C4-2B (cell line): Measurements from ENCODE around the gene UTS2R.

Experiments used
- H3K27ac ChIP-seq: fragments of 450-650 bp; 2 replicates; pipeline ENCODE4 v1.5.1; 2017
- ZFX ChIP-seq: fragments of 450-650 bp; IDR thresholded peaks from 2 replicates; pipeline ENCODE4 v1.6.1; 2017
- TF ChIP-seq, protein P1 (sequence below): fragments of 450-650 bp; conservative IDR thresholded peaks from 2 replicates; pipeline ENCODE4 v1.5.1; 2017; ENCODE audit warnings: mild to moderate bottlenecking

Gene UTS2R

GRCh38 chr17:82327289-82327688, 44.3 kb upstream of the UTS2R start:
- TF ChIP-seq, protein P1, sequence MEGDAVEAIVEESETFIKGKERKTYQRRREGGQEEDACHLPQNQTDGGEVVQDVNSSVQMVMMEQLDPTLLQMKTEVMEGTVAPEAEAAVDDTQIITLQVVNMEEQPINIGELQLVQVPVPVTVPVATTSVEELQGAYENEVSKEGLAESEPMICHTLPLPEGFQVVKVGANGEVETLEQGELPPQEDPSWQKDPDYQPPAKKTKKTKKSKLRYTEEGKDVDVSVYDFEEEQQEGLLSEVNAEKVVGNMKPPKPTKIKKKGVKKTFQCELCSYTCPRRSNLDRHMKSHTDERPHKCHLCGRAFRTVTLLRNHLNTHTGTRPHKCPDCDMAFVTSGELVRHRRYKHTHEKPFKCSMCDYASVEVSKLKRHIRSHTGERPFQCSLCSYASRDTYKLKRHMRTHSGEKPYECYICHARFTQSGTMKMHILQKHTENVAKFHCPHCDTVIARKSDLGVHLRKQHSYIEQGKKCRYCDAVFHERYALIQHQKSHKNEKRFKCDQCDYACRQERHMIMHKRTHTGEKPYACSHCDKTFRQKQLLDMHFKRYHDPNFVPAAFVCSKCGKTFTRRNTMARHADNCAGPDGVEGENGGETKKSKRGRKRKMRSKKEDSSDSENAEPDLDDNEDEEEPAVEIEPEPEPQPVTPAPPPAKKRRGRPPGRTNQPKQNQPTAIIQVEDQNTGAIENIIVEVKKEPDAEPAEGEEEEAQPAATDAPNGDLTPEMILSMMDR, result no peak
- no peak for TF ChIP-seq ZFX
- no peak overlapping the region for H3K27ac ChIP-seq

GRCh38 chr17:82327757-82328140, 43.8 kb upstream of the UTS2R start:
- no peak overlapping the region for H3K27ac ChIP-seq
- TF ChIP-seq ZFX, result no peak
- TF ChIP-seq, protein P1, result no peak

DNA sequence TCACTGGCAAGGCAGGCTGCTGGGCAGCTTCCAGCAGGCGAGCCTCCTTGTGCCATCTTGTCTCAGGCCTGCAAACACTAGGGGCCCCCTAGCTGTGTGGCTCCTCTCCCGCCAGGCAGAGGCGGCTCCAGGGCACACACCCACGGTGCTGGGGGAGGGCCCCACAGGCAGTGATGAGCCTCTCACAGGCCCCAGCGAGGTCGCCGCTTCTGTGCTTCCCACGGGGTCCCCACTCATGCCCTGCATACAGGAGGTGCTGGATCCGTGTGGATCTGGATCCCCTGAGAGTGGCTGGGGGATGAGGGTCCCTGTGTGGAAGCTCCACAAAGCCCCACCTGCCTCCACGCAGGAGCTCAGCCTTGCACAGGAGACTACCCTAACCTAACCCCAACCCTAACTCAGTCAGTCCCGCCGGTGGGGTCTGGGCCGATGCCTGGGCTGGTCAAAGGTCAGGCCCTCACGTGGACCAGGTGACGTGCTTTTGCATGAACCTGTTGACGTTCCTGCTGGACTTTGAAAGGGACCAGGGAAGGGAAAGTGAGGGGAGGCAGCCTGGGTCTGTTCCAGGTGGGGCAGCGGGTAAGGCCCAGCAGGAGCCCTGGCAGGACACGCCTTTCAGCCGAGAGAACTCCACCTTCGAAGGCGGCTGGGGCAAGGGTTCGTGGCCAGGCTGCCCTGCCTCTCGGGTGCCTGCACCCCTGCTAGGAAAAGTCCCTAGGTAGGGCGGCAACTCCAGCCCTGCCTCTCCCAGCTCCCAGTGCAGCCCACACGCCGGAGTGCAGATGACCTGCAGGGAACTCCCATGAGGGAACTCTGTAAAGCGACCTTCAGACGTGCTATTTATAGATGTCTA, 43.2 kb upstream of the UTS2R start:
- TF ChIP-seq, protein P1, result no peak
- TF ChIP-seq ZFX, result no peak
- H3K27ac ChIP-seq, result no peak overlapping the region

DNA sequence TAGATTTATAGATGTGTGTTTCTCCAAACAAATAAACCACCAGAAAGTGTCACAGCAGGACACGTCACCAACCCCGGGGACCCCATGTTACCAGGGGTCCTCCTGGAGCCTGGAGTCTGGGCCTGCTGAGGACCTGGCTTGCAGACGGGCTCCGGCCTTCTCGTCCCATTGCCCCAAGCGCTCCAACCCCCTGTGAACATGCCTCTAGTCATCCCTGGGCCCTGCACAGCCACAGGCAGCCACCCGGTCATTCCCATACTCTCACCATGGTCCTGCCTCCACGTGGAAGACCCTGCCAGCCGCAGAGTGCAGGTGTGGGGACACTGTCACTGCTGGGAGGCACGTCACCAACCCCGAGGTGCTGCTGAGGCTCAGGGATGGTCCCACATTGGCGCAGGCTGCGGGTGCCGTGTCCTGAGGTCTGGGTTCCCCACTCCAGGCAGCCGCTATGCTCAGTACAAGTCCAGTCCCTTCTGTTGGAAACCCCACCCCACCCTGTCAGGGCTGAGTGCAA, 42.5 kb upstream of the UTS2R start:
- no peak overlapping the region for H3K27ac ChIP-seq
- TF ChIP-seq ZFX, result no peak
- TF ChIP-seq, protein P1, result no peak

DNA sequence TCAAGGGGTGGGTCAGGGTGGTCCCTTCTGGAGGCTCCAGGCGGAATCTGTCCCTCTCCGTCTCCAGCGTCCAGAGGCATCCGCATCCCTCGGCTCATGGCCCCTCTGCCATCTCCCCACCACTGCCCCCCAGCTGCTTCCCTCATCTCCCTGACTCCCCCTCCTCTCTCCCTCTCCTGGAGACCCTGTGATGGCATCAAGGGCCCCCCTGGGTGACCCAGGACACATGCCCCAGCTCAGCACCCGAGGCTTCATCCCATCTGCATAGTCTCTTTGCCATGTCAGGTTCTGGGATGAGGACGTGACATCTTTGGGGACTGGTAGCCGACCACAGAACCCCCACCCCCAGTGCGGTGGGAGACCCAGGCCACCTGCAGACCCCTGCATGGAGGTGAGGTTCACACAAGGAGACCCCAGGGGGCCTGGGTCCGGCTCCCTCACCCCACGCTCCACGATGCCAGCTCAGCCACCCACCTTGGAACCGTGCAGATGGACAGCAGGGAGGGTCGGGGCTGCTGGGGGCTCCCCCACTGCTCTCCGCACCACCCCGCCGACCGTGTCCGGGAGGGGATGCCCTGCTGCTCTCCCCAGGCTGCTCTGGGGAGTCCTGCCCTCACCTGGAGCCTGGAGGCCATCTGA, 41.8 kb upstream of the UTS2R start:
- H3K27ac ChIP-seq, result no peak overlapping the region
- TF ChIP-seq, protein P1, result no peak
- TF ChIP-seq ZFX, result no peak

DNA sequence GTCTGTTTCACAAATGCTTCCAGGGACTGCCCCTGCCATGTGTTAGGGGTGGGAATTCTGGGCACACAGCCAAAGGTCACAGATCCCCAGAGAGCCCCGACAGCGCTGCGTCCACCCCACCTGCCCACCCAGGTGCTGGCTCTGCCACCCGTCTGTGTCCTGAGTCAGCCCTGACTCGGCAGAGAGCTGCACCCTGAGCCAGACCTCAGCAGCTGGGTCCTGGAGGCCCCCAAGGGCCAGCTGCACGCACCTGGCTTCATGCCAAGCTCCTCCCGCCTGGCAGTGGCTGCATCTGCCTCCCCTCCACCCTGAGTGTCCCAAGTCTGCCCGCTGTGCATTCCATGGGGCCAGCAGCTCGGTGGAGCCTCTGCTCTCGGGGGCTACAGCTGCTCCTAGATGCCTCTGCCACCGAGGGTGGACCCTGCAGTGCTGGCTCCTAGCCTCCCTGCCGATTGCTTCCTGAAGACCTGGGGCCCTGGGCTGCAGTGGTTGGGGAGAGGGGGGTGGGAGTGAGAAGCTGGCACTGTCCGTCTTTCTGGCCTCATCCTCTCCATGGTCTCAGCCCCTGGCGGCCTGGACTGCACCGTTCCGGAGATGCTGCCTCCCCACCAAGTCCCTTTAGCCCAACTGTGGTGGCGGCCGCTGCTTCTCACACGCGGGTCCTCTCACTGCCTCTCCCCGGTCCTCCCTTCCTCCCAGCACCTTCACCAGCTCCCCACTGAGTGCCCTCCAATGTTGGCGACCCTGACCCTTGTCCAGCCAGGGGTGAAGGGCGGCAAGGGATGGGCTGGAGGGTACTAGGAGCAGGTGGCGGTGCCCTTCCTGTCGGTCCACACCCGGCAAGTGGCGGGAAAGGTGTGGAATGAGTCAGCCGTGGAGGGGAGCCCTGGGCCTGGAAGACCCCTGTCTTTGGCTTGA, 41.0 kb upstream of the UTS2R start:
- TF ChIP-seq, protein P1, result no peak
- TF ChIP-seq ZFX, result no peak

More for the DNA sequence above, 41.0 kb upstream of the UTS2R start:
- H3K27ac ChIP-seq, result no peak overlapping the region; the same call in 1 of the 2 replicates
